HG02798 (cell line): ENCODE measurements around the gene ATXN10.
"Not testable (repeated sequence)": the region's sequence is repeated elsewhere in the genome, so short reads cannot be mapped to it uniquely, and the experiment has no call there.

Source experiments
- ATAC-seq: cut with Tn5 transposase; IDR thresholded peaks from one replicate; pipeline ENCODE4 v1.9.1; 2021; ENCODE audit warnings: mild to moderate bottlenecking; ENCODE audit not compliant: unreplicated experiment, poor library complexity

Gene ATXN10

DNA sequence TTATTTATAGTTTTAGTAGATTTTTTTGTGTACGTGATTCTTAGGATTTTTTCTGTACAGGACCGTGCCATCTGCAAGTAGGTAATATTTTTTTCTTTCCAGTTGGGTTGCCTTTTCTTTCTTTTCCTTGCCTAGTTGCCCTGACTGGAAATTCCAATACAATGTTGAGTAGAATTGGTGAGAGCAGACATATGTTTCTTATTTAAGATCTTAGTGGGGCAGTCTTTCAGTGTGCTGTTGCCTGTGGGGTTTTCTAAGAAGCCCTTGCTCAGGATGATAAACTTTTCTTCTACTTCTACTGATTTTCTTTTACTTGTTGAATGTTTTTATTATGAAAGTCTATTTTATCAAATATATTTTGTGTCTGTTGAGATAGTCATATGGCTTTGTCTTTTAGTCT, 33.0 kb downstream of the ATXN10 start:
- no peak for ATAC-seq

GRCh38 chr22:45707605-45708004, 36.0 kb downstream of the ATXN10 start:
- ATAC-seq = no peak

GRCh38 chr22:45708145-45708544, 36.5 kb downstream of the ATXN10 start:
- no peak for ATAC-seq

GRCh38 chr22:45709060-45709739, 37.6 kb downstream of the ATXN10 start:
- ATAC-seq = no peak

DNA sequence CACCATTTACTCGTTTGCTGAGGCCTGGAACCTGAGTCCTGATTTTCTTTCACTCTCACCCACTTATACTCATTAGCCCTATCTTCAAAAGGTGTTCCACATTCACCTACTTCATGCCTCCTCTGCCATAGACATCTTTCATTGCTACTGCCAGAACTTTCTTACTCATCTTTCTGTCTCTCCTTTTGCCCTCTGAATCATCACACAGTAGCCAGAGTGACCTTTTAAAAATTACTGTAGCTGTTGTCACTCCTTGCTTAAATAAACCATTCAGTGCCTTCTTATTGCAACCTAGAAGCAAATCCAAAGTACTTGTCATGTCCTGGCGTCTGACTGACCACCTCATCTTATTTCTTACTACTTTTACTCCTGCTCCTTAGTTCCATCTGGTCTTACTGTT, 38.2 kb downstream of the ATXN10 start:
- no peak for ATAC-seq

DNA sequence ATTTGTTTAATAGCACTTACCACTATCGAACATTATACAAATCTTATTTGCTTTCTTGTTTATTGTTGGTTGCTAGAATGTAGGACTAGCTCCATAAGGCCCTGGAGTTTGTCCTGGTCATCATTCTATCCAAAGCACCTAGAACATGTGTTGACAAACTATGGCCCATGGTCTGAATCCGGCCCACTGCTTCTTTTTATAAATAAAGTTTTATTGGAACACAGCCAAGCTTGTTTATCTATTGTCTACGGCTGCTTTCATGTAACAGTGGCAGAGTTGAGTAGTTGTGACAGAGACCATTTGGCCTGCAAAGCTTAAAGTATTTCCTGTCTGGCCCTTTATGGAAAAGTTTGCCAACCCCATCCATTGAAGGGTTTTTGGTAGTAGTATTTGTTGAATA, 38.8 kb downstream of the ATXN10 start:
- ATAC-seq = no peak

DNA sequence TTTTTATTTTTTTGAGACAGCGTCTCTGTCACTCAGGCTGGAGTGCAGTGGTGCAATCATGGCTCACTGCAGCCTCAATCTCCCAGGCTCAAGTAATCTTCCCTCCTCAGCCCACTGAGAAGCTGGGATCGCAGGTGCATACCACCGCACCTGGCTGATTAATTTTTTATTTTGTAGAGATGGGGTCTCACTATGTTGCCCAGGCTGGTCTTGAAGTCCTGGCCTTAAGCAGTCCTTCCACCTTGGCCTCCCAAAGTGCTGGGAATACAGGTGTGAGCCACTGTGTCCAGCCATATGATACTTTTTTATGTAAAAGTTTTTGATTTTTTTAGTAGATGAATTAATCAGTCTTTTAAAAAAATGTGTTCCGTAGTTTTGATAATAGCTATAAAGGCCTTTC, 42.8 kb downstream of the ATXN10 start:
- not testable (repeated sequence) for ATAC-seq

DNA sequence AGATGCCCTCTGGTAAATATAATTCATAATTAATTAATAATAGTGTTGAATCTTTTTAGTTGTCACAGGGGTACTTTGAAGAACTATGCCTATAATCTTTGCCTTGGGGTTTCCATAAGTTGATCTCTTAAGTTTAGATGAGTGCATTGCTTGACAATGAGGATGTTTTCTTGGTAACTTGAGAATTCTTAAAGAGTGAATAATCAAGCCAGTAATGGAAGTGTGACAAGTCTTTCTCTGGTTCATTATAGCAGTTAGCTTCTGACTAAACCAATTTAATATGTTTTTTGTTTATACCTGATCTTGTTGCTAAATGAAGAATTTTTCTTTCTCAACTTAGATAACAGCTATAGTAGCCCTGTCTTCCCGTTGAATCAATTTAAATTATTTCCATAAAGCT, 46.2 kb downstream of the ATXN10 start:
- no peak for ATAC-seq

- no peak for ATAC-seq
Measured at GRCh38 chr22:45718391-45718790, 46.8 kb downstream of the ATXN10 start.

GRCh38 chr22:45720839-45721378, 49.3 kb downstream of the ATXN10 start:
- no peak for ATAC-seq

GRCh38 chr22:45722006-45722405, 50.4 kb downstream of the ATXN10 start:
- no peak for ATAC-seq

DNA sequence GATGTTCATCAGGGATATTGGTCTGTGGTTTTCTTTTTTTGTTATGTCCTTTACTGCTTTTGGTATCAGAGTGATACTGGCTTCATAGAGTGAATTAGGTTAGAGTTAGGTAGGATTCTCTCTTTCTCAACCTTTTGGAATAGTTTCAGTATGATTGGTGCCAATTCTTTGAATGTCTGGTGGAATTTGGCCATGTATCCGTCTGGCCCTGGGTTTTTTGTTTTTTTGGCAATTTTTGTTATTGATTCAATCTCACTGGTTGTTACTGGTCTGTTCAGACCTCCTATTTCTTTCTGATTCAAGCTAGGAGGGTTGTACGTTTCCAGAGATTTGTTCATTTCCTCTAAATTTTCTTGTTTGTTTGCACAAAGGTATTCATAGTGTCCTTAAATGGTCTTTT, 54.4 kb downstream of the ATXN10 start:
- no peak for ATAC-seq

DNA sequence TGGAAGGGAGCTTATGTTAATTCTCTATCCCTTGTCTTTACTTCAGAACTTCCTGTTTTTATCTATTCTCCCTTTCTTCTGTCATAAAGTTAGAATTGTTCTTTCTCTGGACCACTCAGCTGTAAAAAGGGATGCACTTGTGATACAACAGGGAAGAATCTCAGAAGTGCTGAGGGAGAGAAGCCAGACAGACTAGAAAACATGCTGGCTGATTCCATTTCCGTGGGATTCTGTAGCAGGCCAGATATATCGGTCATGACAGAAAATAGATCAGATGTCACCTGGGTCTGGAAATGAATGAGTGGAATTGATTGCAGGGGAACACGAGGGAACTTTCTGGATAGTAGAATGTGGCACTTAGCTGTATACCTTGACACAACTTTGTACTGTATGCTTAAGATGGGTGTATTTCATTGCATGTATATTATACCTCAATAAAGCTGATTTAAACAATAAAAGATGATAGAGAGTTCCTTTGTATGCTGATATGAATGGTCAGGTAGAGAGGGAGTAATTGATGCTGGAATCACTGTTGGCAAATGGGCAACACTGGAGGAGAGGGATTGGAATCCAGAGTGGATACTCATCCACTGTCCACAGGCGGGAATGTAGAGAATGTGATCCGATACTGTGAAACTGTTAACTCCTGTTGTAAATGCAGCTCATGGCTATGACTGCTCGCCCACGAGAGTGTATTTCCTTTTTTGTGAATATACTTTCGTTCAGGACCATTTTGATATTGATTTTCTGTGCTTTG, 59.6 kb downstream of the ATXN10 start:
- ATAC-seq = no peak

DNA sequence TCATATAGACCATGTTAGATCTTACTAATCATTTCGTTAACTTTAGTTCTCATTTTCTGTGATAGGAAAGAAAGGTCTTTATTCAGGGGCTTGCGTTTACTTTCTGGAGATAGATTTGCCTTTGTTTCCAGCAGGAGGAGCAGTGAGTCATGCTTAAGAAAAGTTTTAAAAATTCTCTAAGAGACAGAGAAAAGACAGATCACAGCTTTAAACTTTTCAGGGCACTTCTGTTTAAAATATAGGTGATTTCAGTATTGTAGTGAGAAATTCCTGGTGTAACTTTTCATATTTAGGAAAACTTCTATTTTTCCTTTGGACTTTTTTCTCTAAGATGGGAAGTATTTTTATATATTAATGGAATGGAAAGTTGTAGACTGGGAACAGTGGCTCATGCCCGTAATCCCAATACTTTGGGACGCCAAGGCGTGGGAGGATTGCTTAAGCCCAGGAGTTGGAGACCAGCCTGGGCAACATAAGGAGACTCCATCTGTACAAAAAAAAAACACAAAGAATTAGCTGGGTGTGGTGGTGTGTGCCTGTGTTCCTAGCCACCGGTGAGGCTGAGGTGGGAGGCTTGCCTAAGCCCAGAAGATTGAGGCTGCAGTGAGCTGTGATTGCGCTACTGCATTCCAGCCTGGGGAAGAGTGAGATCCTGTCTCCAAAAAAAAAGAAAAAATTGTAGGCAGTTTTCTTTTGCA, 60.3 kb downstream of the ATXN10 start:
- no peak for ATAC-seq

DNA sequence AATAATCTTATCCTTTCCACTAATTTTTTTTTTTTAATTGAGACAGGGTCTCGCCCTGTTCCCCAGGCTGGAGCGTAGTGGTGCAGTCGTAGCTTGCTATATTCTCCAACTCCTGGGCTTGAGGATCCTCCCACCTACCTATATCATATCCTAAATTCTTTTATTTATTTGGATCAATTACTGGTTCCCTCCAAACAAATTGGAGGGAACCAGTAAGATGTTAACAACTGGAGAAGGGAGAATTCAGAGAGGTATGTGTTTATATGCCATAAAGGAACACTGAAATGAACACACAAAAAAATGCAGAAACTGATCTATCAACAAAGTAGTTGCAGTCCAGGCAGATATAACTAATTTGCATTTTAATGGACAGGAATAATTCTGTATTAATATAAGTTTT, 63.6 kb downstream of the ATXN10 start:
- no peak for ATAC-seq

- no peak for ATAC-seq
Measured at GRCh38 chr22:45738206-45738605, 66.6 kb downstream of the ATXN10 start.

DNA sequence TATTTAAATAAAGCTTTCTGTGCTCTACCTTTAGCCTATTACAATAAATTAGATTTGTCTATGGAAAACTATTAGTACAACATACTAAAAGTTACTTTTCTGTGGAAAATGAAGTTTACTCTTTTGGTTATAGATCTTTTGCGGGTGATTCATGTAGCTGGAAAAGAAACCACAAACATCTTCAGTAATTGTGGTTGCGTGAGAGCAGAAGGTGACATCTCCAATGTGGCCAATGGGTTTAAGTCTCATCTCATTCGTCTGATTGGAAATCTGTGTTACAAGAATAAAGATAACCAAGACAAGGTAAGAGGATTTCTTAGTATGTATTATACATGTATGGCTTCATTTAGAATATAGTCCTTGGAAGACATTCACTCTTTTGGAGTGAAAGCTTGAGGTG, 68.6 kb downstream of the ATXN10 start:
- ATAC-seq = no peak

GRCh38 chr22:45742866-45743450, 71.3 kb downstream of the ATXN10 start:
- ATAC-seq = no peak

DNA sequence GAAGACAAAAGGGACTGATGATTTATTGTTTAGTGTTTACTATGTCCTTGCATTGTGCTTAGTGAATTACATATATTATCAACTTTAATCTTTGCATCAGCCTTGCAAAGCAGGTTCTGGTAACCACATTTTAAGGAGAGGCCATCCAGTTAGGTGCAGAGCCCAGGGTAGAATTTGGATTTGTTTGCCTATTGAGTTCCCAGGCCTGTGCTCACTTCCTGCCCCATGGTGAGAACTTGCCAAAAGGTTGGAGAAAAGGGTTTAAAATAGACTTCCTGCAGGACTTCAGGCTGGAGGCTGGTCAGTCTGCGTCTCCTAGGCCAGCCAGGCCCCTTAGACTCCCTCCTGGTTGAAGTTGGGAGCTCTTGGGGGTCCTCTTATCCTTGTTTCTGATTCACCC, 72.1 kb downstream of the ATXN10 start:
- ATAC-seq = no peak

DNA sequence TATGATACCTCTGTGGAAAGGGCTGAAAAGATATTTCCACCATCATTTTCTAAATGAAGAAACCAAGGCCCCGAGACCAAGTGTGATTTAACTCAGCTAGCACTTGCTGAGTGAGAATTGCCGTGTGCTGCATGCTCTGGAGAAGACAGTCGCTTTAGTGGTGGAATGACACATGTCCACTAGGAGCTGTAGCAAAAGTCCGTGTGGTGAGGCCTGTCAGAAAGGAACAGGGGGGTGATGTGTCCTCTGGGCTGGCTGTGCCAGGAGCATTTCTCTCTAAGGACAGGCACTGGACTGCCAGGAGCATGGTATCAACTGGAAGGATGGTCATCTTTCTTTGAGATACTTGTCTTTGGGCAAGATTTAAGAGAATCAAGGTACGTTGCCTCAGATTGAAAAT, 72.8 kb downstream of the ATXN10 start:
- ATAC-seq = no peak

GRCh38 chr22:45750626-45751025, 79.0 kb downstream of the ATXN10 start:
- ATAC-seq = no peak
